ENCODE measurements around the gene EPB41L1.

EPB41L1 gene

DNA sequence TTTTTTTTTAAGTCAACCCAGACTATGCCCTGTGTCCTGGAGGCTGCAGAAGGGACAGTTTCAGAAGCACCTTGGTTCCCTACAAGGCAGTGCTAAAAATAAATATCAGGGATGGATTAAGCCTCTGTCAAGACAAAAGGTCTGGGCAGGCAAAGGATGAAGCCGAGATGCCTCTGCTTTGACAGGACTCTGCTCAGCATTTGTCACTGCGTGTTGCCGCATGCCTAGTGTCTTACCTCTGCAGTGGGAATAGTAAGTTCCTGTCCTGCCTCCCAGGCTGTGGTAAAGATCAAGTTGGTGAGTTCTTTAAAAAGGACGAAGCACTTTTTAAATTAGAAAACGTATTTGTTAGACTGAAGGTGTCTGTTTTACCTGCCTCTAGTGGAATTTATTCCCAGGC is 96.9 kb downstream of the EPB41L1 start:
- no peak for TF ChIP-seq ZFX (IDR thresholded peaks at IDR 0.05; ENCODE audit: borderline replicate concordance)
- TF ChIP-seq, protein P1, sequence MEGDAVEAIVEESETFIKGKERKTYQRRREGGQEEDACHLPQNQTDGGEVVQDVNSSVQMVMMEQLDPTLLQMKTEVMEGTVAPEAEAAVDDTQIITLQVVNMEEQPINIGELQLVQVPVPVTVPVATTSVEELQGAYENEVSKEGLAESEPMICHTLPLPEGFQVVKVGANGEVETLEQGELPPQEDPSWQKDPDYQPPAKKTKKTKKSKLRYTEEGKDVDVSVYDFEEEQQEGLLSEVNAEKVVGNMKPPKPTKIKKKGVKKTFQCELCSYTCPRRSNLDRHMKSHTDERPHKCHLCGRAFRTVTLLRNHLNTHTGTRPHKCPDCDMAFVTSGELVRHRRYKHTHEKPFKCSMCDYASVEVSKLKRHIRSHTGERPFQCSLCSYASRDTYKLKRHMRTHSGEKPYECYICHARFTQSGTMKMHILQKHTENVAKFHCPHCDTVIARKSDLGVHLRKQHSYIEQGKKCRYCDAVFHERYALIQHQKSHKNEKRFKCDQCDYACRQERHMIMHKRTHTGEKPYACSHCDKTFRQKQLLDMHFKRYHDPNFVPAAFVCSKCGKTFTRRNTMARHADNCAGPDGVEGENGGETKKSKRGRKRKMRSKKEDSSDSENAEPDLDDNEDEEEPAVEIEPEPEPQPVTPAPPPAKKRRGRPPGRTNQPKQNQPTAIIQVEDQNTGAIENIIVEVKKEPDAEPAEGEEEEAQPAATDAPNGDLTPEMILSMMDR (IDR thresholded peaks at IDR 0.05), result no peak
- H3K27ac ChIP-seq, result no peak overlapping the region

DNA sequence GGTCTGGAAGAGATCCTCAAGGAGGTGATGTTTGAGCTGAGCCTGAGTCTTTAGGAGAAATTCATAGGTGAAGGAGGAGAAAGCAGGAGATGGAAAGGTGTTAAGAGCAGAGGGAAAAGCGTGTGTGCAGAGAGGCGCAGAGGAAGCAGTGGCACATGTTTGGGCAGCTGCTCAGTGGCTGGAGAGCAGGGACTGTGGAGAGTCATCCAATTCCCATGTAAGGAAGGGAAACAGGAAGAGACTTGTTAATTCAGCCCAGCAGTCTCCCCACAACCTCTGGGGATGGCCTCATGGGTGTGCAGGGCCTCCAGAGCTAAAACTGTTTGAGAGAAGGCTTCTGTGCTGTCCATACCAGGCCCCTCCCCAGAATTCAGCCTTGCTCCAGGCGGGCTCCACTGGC is 98.0 kb downstream of the EPB41L1 start:
- H3K27ac ChIP-seq, result no peak overlapping the region
- TF ChIP-seq, protein P1 (IDR thresholded peaks at IDR 0.05), result no peak
- no peak for TF ChIP-seq ZFX (IDR thresholded peaks at IDR 0.05; ENCODE audit: borderline replicate concordance)

DNA sequence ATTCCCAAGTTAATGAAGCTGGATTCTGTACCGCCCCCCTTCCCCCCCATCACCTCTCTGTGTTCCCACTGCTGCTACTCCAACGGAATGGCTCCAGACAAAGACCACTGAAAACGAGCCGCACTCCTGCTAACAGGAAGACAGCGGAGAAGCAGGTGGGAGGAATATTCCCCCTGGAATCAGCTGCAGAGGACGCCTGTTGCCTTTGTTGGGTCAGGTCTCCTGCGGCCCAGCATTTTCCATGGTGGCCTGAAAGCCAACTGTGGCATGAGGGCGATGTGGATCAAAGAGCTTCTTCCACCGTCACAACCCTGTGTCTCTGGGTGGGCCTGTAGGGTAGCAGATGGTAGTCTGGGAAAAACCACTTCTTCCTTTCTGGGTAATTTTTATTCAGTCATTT is 98.5 kb downstream of the EPB41L1 start:
- TF ChIP-seq ZFX (IDR thresholded peaks at IDR 0.05; ENCODE audit: borderline replicate concordance), result no peak
- TF ChIP-seq, protein P1 (IDR thresholded peaks at IDR 0.05), result no peak
- H3K27ac ChIP-seq, result no peak overlapping the region

DNA sequence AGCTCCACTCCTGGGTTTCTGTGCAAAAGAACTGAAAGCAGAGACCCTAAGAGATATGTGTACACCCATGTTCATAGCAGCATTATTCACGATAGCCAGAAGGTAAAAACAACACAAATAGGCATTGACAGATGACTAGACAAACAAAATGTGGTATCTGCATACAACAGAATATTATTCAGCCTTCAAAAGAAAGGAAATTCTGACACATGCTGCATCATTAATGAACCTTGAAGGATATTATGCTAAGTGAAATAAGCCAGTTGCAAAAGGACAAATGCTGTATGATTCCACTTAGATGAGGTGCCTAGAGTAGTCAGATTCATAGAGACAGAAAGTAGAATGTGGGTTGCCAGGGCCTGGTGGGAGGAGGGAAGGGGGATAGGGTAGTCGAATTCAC is 99.5 kb downstream of the EPB41L1 start:
- no peak overlapping the region for H3K27ac ChIP-seq
- TF ChIP-seq ZFX (IDR thresholded peaks at IDR 0.05; ENCODE audit: borderline replicate concordance), result no peak

DNA sequence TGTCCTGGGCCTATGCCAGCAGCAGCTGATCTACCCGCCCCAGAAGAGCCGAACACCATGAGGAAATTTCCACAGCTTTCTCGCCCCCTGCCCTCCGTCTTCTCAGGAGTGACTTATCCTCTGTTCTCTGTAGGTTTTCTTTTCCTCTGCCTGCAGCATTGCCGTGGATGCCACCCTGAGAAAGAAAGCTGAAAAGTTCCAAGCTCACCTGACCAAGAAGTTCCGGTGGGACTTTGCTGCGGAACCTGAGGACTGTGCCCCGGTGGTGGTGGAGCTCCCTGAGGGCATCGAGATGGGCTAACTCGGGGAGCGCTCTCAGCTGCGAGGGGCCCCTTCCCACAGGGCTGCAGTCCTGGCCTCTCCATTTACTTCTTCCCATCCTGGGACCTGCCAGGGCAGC is 100.9 kb downstream of the EPB41L1 start:
- TF ChIP-seq, protein P1 (IDR thresholded peaks at IDR 0.05), result no peak
- no peak for TF ChIP-seq ZFX (IDR thresholded peaks at IDR 0.05; ENCODE audit: borderline replicate concordance)
- H3K27ac ChIP-seq, result no peak overlapping the region

DNA sequence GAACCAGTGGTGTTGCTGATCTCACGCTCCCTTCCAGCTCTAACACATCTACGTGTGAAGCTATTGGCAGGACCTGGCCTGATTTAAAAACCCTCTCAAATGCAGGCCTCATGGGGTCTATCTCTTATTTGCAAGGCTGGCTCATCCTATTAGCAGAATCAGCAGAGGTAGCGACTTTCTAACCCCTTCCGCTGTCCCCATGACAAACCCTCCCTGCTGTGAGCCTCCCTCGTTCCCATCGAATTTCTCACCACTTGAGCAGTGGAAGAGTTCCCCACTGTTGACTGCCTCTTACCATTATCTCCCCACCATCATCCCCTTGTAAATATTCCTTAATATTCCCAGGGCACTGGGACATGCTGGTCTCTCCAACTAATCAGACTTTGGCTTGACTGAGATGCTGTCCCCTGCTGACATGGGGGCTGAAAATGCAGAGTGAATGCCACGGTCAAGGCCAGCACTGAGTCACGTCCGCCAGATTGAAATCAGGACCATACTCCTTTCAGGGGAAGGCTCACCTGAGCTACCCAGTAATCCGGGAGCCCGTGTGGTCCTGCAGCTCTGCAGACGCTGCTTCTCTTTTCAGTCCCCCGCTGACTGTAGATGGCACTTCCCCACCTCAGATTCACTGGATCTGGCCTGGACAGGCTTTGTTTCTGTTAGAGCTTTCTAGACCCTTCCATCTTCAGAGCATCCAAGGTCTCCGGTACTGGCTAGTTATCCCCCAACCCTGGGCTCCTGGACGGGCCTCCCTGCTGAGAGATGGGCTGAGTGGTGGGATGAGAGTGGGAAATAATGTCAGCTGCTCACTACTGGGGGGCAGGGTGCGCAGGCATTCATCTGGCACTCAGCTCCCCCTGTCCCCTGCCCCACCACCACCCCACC is 104.9 kb downstream of the EPB41L1 start:
- H3K27ac ChIP-seq, result no peak overlapping the region
- no peak for TF ChIP-seq ZFX (IDR thresholded peaks at IDR 0.05; ENCODE audit: borderline replicate concordance)
- TF ChIP-seq, protein P1 (IDR thresholded peaks at IDR 0.05), result no peak

DNA sequence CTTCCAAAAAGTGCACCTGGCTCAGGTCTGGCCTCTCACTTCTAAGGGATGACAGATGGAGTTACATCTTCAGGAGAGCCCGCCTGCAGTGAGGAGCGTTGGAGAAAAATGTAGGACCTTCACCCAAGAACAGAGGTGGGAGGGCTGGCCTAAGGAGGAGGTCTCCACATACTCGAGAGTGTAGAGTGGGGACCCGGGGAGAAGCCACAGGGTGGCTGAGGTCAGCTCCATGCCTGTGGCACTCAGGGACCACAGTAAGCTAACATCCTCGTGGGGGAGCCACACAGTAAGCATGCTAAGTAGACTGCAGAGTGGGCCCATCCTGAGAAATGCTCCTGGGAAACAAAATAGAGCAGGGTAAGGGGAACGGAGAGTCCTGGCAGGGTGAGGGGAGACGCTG is 105.8 kb downstream of the EPB41L1 start:
- TF ChIP-seq, protein P1 (IDR thresholded peaks at IDR 0.05), result no peak
- TF ChIP-seq ZFX (IDR thresholded peaks at IDR 0.05; ENCODE audit: borderline replicate concordance), result no peak
- H3K27ac ChIP-seq, result no peak overlapping the region
